SK-MEL-5 (cell line): ENCODE data around the gene FATE1. TPM values are rescaled to one million over a fixed set of nuclear protein-coding genes. Genes with fewer than 3 reads are reported as not detected.
"Not testable (repeated sequence)": the region's sequence is repeated elsewhere in the genome, so short reads cannot be mapped to it uniquely, and the experiment has no call there.

ENCODE experiments used
- DNase-seq: peaks from one replicate; pipeline ENCODE4 v3.0.0-alpha.2; 2016; ENCODE audit warnings: low read depth, low spot score
- in situ Hi-C: cut with HindIII; loops from 2 replicates; pipeline ENCODE4 v1.10.0; 2016; ENCODE audit warnings: low sequenced_read_pairs, high pct_unique_total_duplicates, low pct_unique_long_range_greater_than_20kb
- polyA plus RNA-seq, 2 experiments: library from polyadenylated mRNA; depleted of rRNA; stranded (reverse); fragments of >200 nt; gene quantifications; 2 replicates each; pipeline ENCODE4 v1.2.3, GENCODE V29; 2015
- total RNA-seq: library from RNA; depleted of rRNA; stranded (reverse); fragments of >200 nt; shearing (Covaris generic); gene quantifications from 2 replicates; pipeline ENCODE4 v1.2.3, GENCODE V29; 2014; rRNA removed

The FATE1 gene, protein sequence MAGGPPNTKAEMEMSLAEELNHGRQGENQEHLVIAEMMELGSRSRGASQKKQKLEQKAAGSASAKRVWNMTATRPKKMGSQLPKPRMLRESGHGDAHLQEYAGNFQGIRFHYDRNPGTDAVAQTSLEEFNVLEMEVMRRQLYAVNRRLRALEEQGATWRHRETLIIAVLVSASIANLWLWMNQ
- total RNA-seq: not detected in 2 replicates
- polyA plus RNA-seq (2015; cell fraction: cytosol; rRNA removed): not detected in 2 replicates
- not detected in 2 replicates for polyA plus RNA-seq (2015; cell fraction: nucleus; rRNA removed)

- no peak for DNase-seq
- in situ Hi-C loops: no loop called here
These were observed at the start of gene FATE1 for GRCh38 chrX:151715752-151716151. FATE1 (plus strand) TSS chrX:151716035; CDS start chrX:151716120, 85 bp downstream.

DNA sequence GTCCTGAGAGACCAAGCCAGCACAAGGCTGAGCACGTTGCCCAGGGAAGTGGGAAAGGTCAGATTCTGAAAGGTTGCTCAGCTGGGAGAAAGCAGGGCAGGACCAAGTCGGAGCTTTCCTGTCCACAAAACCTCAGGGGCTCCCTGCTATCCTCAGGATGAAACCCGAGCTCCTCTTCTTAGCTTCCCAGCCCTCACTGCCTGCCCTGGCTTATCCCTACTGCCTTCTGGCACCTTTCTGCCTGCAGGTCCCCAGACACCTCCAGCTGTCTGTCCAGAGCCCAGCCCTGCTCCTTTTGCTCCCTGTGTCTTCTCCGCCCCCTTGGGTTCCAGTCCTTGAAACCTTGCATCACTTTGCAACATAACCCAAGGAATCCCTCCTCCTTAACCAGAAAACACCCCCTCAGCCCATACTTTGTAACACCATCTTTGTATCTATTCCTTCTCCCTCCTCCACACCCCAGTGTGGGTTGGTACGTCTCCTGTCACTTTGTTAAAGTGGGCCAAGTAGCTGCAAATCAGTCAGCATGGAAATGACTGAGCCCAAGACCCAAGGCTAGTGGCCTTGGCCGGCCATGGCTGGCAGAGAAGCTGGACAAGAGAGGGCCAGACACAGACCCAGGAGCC is 40.6 kb upstream of the FATE1 start:
- in situ Hi-C loops: no loop called here
- no peak for DNase-seq

DNA sequence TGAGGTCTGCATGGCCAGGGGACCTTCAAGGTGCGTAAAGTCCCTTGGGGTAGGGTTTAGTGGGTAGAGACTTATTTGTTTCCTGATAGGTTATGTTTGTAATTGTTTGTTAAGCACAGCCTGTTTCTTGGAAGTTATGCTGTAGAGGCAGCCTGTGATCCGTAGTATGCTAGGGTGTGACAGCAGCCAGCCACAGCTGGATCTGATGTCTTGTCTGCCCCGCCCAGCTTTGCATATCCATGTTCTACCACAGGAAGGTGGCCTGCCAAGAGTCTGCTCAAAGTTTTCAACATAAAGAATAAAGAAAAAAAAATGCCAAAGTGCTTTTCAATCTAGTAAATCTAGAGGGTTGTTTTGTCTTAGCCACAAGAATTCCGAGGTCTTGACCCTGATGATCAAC is 39.6 kb upstream of the FATE1 start:
- in situ Hi-C loops: no loop called here
- DNase-seq: no peak

DNA sequence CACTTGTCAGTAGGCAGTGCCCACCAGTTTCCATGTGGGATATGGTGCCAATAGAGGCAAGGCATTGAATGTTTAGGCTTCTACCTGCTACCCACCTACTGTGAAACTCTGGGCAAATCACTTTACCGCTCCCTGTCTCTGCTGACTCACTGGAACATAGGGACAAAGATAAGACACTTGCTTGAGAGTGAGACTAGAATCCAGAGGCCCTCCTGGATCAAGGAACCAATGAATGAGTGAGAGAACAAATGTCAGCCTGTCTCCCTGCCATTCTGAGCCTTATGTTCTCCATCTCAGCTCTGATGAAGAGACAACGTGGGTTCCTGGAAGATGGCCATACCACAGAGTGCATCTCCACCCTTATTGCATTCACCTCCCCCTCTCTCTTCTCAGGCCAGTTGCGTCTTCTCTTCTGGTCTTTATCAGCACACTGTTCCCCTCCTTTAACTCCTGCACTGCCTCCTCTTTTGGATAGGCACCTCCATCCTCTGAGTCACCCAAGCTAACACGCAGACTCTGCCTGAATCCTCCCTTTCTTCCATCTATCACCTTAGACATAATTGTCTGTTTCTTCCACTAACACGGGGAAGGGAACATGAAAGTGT is 35.9 kb upstream of the FATE1 start:
- DNase-seq: no peak
- in situ Hi-C loops: no loop called here

DNA sequence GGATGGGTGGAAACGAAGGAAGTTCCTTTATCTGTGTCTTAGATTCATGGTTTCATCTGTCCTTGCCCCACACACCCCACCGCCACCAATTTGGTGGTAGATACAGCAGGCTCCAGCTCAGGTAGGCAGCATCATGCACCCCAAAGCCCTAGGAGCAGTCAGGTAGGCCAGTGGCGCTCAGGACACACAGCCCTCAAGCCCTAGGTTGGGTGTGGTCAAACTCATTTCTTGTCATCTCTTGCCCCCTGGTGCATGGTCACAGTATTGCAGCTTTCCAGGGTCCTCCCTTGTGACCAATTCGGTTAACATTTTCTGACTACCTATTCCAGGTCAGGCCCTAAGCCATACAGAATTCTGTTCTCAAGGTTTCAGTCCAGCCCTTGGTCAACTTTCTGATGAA is 35.0 kb upstream of the FATE1 start:
- peak; percentile 67 for DNase-seq
- in situ Hi-C loops: no loop called here

GRCh38 chrX:151687635-151688034 is 28.2 kb upstream of the FATE1 start:
- no peak for DNase-seq
- in situ Hi-C loops: no loop called here

- in situ Hi-C loops: no loop called here
These were observed 27.1 kb upstream of the FATE1 start for GRCh38 chrX:151688695-151689094.

DNA sequence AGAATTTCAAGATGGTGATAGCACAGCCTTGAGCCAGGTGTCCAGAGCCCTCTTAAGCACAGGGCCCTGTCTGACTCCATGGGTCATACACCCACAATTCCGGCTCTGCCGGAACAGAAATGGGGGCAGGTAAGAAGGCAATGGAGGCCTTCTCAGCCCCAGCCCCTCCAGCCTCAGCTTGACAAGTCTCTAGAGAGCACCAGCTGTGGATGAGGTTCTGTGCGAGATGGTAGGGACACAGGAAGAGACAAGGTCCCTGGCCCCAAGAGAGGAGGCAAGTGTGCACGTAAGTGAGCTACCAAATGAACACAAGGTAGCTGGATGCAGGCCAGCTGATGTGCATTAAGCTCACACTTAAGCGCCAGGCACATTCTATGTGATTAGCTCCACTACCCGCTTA is 23.0 kb upstream of the FATE1 start:
- DNase-seq: no peak
- in situ Hi-C loops: no loop called here

More at GRCh38 chrX:151688695-151689094, 27.1 kb upstream of the FATE1 start:
- DNase-seq: no peak

GRCh38 chrX:151694121-151694520 is 21.7 kb upstream of the FATE1 start:
- in situ Hi-C loops: no loop called here
- no peak for DNase-seq

DNA sequence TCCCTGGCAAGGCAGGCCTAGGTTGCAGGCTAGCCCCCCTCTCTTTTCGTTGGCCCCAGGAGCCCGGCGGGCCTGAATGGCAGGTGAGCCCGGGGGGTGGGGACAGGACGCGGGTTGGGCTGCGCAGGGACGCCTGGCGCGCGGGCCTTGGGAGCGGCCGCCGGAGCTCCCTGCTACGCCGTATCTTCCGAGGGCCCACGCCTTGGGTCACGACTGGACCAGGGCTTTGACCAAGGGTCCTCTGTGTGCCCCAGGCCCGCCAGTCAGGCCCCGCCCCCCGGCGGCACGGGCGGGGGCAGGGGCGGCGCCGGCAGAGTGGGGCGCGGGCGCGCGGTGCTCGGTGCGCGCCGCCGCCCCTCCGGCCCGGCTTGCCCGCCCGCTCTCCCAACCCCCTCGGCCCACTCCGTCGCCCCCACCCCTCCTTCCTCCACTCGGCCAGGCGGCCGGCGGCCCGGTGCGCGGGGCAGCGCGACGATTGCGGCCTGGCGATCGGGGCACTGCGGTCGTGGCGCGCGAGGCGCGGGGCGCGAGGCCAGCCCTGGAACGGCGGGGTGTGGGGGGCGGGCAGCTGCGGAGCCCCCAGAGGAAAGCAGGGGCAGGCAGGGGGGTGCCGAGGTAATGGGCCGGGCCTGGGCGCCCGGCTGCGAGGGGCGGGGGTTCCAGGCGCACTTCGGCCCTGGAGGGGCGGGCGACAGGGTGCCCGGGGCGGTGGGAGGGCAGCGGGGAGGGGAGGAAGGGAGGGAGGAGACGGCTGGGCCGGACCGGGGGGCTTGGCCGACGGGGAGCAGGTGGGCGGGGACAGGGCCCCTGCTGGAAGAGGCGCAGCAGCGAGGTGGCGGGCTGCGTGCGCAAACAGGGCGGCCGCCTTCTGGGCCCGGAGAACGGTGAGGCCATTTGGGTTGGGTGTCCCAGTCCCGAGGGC is 20.9 kb upstream of the FATE1 start, which contains the start of gene PRRG3:
TSS of gene PRRG3 (plus strand) at position 798 of the 922 bp plus-strand sequence. CDS start 3,357 bp downstream, outside the sequence.
- in situ Hi-C loops: no loop called here
- DNase-seq: no peak

- in situ Hi-C loops: no loop called here
- no peak for DNase-seq
These were observed 20.1 kb upstream of the FATE1 start for GRCh38 chrX:151695583-151696340.

- DNase-seq, in situ Hi-C loops: not testable (repeated sequence)
These were observed 18.8 kb upstream of the FATE1 start for GRCh38 chrX:151697082-151697481.

DNA sequence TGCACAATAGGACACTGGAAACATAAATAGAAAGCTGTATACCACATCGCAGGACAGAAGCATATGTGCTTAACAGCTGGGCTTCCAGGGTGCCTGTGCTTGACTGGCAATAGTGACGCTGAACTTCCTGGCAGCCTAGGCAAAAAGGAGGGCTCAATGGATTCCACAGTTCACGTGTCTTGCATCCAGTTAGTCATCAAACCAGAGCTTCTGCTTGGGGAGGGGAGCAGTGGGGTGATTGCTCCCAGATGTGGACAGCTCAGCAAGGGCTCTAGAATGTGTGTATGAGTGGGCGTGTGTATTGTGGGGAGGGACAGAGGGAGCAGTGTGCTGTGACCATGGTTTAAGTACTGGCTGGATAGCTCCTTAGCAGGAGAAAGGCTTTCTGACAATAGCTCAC is 18.3 kb upstream of the FATE1 start:
- in situ Hi-C loops: no loop called here
- DNase-seq: no peak

GRCh38 chrX:151698485-151698884 is 17.4 kb upstream of the FATE1 start:
- in situ Hi-C loops: no loop called here
- DNase-seq: no peak

- DNase-seq: no peak
- in situ Hi-C loops: no loop called here
These were observed 16.1 kb upstream of the FATE1 start for GRCh38 chrX:151699746-151700145.

DNA sequence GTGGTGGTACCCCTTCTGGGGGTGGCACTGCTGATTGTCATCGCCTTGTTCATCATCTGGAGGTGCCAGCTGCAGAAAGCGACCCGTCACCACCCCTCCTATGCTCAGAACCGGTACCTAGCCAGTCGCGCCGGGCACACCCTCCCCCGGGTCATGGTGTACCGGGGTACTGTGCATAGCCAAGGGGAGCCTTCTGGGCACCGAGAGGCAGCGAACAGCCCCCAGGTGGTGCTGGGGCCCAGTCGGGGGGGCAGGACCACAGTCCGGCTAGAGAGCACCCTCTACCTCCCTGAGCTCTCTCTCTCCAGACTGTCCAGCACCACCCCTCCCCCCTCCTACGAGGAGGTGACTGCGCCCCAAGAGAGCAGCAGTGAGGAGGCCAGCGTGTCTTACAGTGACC is 15.3 kb upstream of the FATE1 start:
- DNase-seq: no peak
- in situ Hi-C loops: no loop called here

DNA sequence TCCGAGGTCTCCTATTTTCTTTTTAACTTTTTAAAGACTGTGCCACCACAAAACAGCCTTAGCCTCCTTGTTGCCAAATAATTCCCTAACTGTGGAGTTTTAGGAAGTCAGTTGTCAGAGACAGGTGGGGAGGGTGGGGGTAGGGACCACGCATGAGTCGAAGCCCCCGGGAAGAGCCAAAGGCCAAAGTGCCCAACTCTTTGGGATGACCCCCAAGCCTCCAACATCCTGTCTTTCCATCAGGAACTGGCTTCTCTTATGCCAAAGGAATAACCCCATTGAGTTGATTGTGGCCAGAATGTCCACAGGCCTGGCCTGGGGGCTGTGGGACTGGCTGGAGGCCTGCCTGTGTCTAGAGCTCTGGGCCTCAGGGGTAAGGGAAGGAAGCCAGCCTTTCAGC is 14.8 kb upstream of the FATE1 start:
- DNase-seq: no peak
- in situ Hi-C loops: no loop called here
